NCI-H146 treated with DMSO at 0.1 percent for 48 hours (cell line): Measurements from ENCODE around the gene AKAP13.

Experiments used
- DNase-seq: peaks from one replicate; lab custom pipeline; 2025; ENCODE audit not compliant: unreplicated experiment; lab: John Stamatoyannopoulos, UW

The AKAP13 gene

DNA sequence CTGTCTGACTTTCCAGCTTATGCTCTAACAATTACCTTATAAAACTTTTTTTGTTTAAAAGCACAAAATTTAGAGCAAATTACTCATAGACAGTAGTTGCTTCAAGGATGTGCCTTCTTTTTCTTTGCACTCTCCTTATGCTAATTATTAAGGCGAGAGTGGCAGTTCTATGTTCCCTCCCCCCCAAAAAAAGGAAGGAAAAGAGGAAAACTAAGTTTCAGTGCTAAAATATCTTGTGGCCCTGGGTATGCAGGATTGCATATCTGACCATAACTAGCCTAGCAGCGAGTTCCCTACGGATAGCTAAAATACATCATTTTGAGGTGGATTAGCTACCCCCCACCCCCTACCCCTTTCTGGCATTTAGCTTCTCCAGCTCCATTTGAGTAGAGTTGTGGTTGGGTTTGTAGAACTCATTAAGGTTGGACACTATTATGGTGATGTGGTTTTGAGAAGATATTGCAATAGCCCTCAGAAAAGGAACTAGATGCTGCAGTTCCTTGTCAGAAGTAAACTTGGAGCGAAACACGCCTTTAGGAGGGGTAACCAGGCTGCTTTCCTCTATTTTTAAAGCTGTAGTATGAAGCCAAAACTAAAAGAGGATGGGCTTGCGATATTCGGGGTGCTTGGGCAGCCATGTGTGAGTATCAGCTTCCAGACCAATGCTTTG is 174.6 kb downstream of the AKAP13 start:
- DNase-seq: no peak

DNA sequence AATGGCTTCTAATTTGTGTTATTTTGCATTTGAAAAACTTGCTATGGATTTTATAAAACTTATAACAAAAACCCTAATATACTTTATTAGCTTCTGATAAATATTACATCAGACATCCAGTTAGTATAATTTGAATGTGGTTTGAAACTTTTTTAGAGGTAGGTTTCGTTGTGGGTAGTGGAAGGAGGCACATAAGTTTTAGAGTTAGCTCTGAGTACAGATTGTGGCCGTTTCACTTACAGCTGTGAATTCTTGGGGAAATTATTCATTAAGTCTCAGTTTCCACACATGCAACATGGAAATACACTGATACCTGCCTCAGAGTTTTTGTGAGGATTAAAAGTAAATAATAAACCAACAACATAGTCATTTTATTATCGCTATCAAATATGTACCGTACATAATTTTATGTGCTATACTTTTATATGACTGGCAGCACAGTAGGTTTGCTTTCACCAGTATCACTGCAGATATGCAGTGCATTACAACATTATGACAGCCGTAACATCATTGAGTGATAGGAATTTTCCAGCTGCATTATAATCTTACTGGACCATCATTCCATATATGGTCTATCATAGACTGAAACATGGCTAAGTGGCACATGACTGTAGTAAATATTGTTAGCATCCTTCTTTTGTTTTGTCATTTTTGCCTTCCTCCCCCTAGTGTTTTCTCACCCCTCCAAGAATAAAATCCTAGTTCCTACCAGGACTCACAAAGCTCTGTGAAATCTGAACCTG is 175.6 kb downstream of the AKAP13 start:
- DNase-seq: no peak

GRCh38 chr15:85556618-85556895 is 176.2 kb downstream of the AKAP13 start:
- DNase-seq: no peak

GRCh38 chr15:85557385-85557784 is 177.0 kb downstream of the AKAP13 start:
- DNase-seq: no peak

DNA sequence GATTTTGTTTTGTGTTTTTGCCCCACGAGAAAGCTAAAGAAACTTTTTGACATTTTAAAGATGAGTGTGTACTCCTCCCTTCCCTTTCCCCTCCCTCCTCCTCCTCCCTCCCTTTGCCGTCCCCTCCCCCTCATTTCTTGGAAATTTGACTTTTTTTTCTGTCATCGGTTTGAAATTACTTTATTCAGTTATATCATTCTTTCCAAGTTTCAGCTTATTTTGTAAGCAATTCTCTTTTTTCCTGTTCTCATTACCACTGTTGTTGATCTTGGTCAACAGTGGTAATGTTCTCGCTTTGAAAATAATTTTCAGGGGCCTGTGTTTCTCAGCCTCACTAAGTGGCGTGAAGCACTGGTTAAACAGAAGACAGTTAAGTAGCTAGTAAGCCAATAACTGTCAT is 178.4 kb downstream of the AKAP13 start:
- DNase-seq: no peak

DNA sequence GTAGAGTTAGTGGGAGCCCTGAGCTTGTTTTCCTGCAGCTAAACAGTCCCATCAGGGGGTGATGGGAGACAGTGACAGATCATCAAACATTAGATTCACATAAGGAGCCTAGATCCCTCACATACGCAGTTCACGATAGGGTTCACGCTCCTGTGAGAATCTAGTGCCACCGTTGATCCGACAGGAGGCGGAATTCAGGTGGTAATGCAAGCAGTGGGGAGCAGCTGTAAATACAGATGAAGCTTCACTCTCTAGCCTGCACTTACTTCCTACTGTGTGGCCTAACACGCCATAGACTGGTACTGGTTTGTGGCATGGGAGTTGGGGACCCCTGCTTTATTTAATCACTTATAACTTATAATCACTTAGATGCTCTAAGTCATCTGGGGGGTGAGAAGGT is 179.1 kb downstream of the AKAP13 start:
- DNase-seq: no peak

- DNase-seq: no peak
These were observed 182.4 kb downstream of the AKAP13 start for GRCh38 chr15:85562824-85563223.

- no peak for DNase-seq
These were observed 182.9 kb downstream of the AKAP13 start for GRCh38 chr15:85563328-85563727.

GRCh38 chr15:85563731-85564130 is 183.3 kb downstream of the AKAP13 start:
- DNase-seq: no peak

GRCh38 chr15:85564686-85565085 is 184.3 kb downstream of the AKAP13 start:
- DNase-seq: no peak

DNA sequence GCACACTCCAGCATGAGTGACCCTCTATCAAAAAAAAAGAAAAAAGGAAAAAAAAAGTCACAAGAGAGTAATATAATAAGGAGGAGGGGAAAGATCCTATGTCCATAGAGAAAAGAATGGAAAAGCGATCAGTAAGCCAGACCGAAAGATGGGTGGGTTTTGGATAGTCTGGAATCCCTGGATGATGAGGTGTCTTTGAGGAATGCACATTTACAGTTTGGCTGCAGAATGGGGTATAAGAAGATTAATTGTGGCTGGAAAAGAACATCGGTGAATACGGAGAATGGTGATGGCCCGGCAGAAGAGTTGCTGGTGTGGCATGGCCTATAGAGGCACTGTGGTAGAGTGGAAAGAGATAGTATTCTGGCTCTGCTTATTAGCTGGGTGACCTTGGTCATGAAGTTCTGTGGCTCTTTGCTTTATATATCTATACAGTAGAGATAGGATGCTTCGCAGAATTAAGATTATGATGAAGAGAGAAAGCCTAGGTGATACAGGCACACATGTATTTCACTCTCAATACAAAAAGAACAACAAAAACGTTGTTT is 187.9 kb downstream of the AKAP13 start:
- no peak for DNase-seq

- DNase-seq: no peak
These were observed 189.9 kb downstream of the AKAP13 start for GRCh38 chr15:85570336-85570735.

DNA sequence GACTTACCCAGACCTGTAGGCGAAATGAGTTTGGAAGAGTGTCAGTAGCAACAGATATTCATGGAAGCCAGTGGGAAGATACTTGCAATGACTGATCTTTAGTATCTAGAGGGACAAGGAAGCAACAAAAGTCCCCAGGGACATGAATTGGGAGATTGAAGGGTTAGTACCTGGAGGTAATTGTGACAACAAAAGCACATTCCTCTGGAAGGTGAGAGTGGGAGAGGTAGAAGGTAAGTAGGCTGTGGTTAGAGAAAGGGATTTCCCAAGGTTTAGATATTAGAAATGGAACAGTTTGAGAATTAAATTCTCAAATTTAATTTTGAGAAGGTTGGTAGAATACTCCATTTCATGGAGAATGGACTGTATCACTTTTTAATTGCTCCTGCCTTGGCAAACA is 191.4 kb downstream of the AKAP13 start:
- no peak for DNase-seq

GRCh38 chr15:85576392-85576791 is 196.0 kb downstream of the AKAP13 start:
- DNase-seq: no peak

- no peak for DNase-seq
These were observed 198.7 kb downstream of the AKAP13 start for GRCh38 chr15:85578941-85579701.

DNA sequence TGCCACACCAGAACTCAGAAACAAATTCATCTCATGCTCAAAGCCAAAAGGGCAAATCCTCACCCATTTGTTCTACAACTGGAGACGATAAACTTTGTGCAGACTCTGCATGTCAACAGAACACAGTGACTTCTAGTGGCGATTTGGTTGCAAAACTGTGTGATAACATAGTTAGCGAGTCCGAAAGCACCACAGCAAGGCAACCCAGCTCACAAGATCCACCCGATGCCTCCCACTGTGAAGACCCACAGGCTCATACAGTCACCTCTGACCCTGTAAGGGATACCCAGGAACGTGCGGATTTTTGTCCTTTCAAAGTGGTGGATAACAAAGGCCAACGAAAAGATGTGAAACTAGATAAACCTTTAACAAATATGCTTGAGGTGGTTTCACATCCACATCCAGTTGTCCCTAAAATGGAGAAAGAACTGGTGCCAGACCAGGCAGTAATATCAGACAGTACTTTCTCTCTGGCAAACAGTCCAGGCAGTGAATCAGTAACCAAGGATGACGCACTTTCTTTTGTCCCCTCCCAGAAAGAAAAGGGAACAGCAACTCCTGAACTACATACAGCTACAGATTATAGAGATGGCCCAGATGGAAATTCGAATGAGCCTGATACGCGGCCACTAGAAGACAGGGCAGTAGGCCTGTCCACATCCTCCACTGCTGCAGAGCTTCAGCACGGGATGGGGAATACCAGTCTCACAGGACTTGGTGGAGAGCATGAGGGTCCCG is 199.7 kb downstream of the AKAP13 start:
- no peak for DNase-seq

DNA sequence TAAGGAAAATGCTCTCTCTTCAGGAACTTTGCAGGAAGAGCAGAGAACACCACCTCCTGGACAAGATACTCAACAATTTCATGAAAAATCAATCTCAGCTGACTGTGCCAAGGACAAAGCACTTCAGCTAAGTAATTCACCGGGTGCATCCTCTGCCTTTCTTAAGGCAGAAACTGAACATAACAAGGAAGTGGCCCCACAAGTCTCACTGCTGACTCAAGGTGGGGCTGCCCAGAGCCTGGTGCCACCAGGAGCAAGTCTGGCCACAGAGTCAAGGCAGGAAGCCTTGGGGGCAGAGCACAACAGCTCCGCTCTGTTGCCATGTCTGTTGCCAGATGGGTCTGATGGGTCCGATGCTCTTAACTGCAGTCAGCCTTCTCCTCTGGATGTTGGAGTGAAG is 200.5 kb downstream of the AKAP13 start:
- DNase-seq: no peak

- no peak for DNase-seq
These were observed 201.1 kb downstream of the AKAP13 start for GRCh38 chr15:85581495-85581894.

GRCh38 chr15:85582131-85583079 is 202.0 kb downstream of the AKAP13 start:
- DNase-seq: no peak

GRCh38 chr15:85583442-85583841 is 203.0 kb downstream of the AKAP13 start:
- DNase-seq: no peak
